NCI-H446 treated with DMSO at 0.1 percent for 48 hours (cell line): ENCODE results near the gene VSTM2L.

Source experiments
- DNase-seq: peaks from one replicate; lab custom pipeline; 2025; lab: John Stamatoyannopoulos, UW

The VSTM2L gene

GRCh38 chr20:37878835-37879599 is 23.9 kb upstream of the VSTM2L start:
- no peak for DNase-seq

DNA sequence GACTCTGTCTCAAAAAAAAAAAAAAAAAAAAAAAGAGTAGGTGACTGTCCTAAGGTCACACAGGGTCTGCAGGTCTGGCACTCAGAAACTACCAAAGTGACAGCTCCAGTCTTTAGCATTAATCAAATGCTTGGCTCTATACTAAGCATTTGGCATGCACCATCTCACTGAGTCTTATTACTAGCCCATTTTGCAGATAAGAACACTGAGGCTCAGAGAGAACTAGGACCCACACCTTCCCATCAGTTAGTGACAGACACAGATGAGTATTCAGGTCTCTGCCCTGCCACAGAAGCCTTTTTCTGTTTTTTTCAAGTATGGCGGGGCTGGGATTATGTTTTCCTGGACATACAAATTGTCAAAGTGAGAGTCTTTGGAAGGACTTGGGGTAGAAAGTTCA is 23.1 kb upstream of the VSTM2L start:
- DNase-seq, result no peak

DNA sequence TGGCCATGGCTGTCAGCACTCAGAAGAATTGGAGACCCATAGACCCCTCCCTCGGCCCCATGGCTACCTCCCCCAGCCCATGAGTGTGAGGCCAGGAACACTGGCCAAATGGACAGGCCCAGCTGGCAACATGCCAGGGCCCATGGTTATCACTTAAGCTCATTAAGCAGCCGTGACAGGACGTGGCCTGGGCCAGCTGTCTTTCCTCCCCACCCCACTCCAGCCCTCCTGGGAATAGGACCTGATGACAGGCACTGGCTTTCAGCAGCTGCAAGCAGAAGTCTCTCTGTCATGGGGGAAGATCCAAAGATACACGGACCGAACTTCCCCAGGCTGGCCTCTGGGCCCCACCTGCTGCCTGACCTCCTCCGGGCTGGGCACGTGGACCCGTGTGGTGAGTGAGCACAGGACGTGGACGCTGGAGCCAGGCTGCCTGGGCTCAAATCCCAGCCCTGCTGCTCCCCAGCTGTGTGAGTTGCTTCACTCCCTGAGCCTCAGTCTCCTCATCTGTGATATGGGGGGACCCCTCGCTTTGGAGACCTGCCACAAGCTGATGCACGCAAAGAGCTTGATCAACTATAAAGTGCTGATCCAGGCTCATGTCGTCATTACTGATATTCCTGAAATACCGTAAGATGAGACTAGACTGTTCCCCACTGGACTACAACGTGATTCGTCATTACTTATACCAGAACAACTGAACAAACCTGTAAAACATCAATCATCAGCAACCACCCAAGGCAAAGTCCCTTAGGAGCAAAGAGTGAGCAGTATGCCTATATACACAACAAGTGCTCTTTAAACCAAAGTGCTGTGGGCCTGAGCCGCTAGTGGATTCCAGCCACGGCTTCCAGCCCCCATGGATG is 22.0 kb upstream of the VSTM2L start:
- DNase-seq, result no peak

GRCh38 chr20:37881601-37882343 is 21.2 kb upstream of the VSTM2L start:
- no peak for DNase-seq

DNA sequence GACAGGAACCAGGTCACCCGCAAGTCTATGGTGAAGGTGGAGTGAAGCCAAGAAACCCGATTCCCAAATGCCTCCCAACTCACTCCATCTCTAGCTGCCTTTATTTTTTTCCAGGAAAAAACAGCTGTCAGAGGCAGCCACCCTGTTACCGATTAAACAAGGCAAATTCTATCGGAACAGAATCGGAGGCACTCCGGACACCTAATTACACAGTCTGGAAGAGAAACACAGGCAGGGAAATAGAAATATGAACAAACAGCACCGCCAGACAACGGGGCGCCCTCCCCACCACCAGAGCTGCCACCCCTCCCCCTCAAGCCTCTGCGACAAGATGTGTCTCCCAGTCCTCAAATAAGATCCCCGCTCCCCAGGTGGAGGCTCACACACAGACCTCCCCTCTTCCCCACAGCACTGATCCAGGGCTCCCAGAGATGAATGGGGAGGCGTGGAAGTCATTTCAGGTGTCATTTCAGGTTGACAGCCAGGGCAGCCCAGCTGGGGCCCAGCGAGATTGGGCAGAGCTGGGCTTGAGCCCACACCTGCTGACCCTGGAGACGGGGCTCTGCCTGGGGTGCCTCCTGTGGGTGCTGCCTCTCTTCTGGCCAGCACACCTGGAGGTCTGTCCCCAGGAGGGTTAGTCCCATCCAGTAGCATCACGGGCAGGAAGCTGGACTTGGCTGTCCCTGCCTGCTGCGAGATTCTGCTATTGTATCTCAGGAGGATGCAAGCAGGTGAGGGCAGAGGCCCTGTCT is 19.8 kb upstream of the VSTM2L start:
- DNase-seq, result no peak

DNA sequence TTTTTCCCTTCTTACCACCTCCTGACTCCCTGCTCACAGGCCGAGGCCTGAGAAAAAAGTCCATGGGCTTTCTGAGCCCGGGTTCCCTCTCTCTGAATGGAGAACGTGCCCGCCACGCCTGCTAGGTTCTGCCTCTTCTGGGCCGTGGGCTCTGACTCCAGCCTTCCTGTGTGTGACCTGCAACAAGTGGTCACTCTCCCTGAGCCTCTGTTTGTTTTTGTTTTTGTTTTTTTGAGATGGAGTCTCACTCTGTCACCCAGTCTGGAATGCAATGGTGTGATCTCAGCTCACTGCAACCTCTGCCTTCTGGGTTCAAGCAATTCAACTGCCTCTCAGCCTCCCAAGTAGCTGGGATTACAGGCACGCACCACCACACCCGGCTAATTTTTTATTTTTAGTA is 17.9 kb upstream of the VSTM2L start:
- DNase-seq, result no peak

DNA sequence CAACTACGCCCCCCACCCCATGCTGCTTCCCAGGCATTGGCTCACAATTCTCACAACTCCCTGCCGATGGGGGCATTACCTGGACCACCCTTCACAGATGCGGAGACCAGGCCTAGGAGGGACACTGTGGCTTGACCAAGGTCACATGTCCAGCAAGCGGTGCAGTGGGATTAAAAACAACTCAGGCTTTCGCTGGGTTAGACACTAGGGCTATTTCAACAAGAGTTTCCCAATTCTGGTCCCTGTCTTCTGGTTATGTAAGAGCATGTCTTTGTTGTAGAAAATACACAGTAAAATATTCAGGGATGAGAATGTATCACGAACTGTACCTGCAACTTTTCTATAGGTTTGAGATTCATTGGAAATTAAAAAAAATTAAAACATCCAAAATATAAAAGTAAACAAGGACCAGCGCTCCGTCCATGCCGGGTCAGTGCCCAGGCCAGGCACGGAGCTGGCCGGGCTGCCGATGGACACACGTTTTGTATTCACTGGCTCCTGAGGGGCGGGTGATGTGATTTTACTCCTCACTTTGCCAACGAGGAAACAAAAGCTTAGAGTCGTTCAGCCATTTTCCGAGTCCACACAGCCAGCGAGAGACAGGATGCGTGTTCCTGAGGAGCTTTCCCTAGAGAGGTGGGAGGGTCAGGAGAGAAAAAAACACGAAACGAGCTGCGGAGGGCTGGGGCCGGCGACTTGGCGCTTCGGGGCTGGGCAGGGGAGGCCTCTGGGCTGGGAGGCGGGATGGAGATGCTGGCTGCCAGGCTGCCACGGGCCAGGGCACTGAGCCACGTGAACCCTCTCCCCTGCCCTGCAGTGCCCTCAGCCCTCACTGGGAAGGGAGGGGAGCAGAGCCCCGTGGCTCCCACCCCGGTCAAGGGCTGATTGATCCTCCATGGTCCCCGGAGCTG is 17.1 kb upstream of the VSTM2L start:
- no peak for DNase-seq

- DNase-seq, result no peak
Observed at GRCh38 chr20:37886851-37887297, 16.1 kb upstream of the VSTM2L start.

- no peak for DNase-seq
Observed at GRCh38 chr20:37888641-37889040, 14.3 kb upstream of the VSTM2L start.

GRCh38 chr20:37890108-37890507 is 12.8 kb upstream of the VSTM2L start:
- DNase-seq, result no peak

- DNase-seq, result no peak
Observed at GRCh38 chr20:37890643-37891042, 12.3 kb upstream of the VSTM2L start.

DNA sequence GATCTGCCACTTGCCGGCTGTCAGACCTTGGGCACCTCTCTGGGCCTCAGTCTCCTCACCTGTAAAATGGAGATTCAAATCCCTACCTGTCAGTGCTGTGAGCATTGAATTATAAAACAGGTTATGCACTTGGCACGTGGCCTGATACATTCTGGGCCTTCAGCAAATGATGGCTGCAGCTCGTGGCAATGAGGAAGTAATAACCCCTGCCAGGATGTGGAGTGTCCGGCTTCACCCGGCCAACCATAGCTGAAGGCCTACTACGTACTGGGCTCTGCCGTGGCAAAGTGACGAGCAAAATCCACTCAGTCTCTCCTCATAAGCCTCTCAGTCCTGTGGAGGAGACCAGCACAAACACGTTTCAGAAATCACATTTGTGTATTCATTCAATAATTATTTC is 10.9 kb upstream of the VSTM2L start:
- DNase-seq, result no peak

GRCh38 chr20:37893566-37894241 is 9.2 kb upstream of the VSTM2L start:
- no peak for DNase-seq

DNA sequence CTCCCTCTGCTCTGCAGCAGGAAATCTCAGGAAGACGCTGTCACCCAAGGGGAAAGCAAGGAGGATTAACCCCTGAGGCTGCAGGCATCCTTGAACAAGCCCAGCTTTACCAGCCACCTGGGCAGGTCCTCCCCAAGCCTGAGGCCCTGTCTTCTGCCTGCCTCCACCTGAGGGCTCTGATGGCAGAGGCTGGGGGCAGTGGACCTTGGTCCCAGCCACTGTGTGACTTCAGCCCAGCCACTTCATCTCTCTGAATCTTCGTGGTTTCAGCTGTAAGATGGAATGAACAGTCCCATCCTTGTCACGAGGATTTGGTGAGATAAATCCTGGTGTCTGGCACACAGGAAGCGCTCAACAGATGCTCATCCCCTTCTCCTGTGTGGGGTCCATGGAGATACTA is 8.5 kb upstream of the VSTM2L start:
- DNase-seq, result no peak

- DNase-seq, result no peak
Observed at GRCh38 chr20:37895166-37895565, 7.8 kb upstream of the VSTM2L start.

GRCh38 chr20:37896932-37897548 is 5.9 kb upstream of the VSTM2L start:
- DNase-seq, result no peak

- no peak for DNase-seq
Observed at GRCh38 chr20:37898233-37899104, 4.5 kb upstream of the VSTM2L start.
